Activated T-cell treated with anti-CD3 and anti-CD28 coated beads, Interleukin-2, amount 50 U/mL, for 72 hours (primary cell): ENCODE data around the gene DDAH2. TPM values are rescaled to one million over a fixed set of nuclear protein-coding genes. Genes with fewer than 3 reads are reported as not detected.
A peak's percentile ranks its signal among the peaks of the same experiment; 100 is the strongest.

Source experiments
- ATAC-seq, 2 donors: fragments of 150-1000 bp; cut with Tn5 transposase; replicated peaks in 1 of 2; 2 replicates each; pipeline ENCODE4 v1.10.0; 2021; ENCODE audit warnings: moderate library complexity in 2 of 2, mild to moderate bottlenecking in 1 of 2
- DNase-seq, 2 donors: peaks; one replicate each; pipeline ENCODE4 v3.0.0; 2021 to 2022; ENCODE audit warnings: mixed read lengths in 1 of 2
- H3K27ac Mint-ChIP-seq: one replicate; pipeline ENCODE4 v1.8.0; 2022; ENCODE audit warnings: mild to moderate bottlenecking, moderate library complexity, mixed read lengths
- H3K27me3 Mint-ChIP-seq: one replicate; pipeline ENCODE4 v1.8.0; 2022; ENCODE audit warnings: low read depth, mixed read lengths
- H3K36me3 Mint-ChIP-seq, 2 donors: one replicate each; pipeline ENCODE4 v1.8.0; 2022; ENCODE audit warnings: mixed read lengths in 2 of 2, mild to moderate bottlenecking in 1 of 2; ENCODE audit not compliant: insufficient read depth in 2 of 2
- H3K4me1 Mint-ChIP-seq: one replicate; pipeline ENCODE4 v1.8.0; 2022; ENCODE audit warnings: low read depth, mixed read lengths
- H3K4me3 Mint-ChIP-seq, 2 donors: one replicate each; pipeline ENCODE4 v1.8.0; 2022; ENCODE audit warnings: mild to moderate bottlenecking in 2 of 2, mixed read lengths in 2 of 2, moderate library complexity in 2 of 2
- H3K9me3 Mint-ChIP-seq, 2 donors: one replicate each; pipeline ENCODE4 v1.8.0; 2022; ENCODE audit warnings: mixed read lengths in 2 of 2
- total RNA-seq, 2 donors: library from RNA; stranded (reverse); gene quantifications; one replicate each; pipeline ENCODE4 v1.2.3, GENCODE V29; 2022

The DDAH2 gene
- total RNA-seq, 2 donors from 2014 or later, result 19.0 to 19.6 TPM

DNA sequence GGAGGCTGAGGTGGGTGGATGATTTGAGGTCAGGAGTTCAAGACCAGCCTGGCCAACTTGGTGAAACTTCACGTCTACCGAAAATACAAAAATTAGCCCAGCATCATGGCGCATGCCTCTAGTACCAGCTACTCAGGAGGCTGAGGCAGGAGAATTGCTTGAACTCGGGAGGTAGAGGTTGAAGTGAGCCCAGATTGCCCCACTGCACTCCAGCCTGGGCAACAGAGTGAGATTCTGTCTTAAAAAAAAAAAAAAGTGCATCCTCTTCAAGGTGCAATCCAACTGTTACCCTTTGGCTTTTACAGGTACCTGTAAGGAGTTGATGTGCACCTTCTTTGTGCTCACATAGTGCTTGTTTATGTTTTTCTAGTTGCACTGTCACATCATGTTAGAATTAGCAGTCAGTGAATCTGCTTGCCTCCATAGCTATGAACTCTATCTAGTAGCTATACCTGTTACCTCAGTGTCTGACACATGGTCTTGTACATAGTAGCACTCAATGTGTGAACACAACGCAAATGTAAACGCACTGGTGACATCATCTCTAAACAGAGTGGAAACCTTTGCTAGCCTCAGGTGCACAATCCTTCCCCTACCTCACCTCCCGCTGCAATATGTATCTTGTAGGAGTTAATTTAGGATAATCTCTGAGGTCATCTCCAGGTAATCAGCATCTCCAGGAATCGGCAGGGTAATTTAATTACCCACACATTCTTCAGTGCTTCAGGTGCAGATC is 20.4 kb upstream of the DDAH2 start:
- Mint-ChIP-seq H3K27me3 (no peaks in the 10 kb centered on the region), H3K27ac (no peak overlapping the region), H3K9me3 (no peaks in the 10 kb centered on the region), H3K4me1 (peaks cover 5% of the 10 kb centered on the region), H3K4me3 (no peak overlapping the region), H3K36me3 (peaks cover 9 to 19% of the 10 kb centered on the region in 2 donors)
- no peak for ATAC-seq
- DNase-seq, result no peak

GRCh38 chr6:31744422-31744821 is 15.3 kb upstream of the DDAH2 start:
- Mint-ChIP-seq H3K4me1 (peaks cover 26% of the 10 kb centered on the region), H3K36me3 (peaks cover 18 to 41% of the 10 kb centered on the region in 2 donors), H3K27ac (no peak overlapping the region), H3K27me3 (no peaks in the 10 kb centered on the region), H3K9me3 (no peaks in the 10 kb centered on the region), H3K4me3 (no peak overlapping the region)
- no peak for DNase-seq
- ATAC-seq, result no peak

GRCh38 chr6:31742894-31743293 is 13.8 kb upstream of the DDAH2 start:
- H3K4me1 Mint-ChIP-seq, result peaks cover 42% of the 10 kb centered on the region
- peaks cover 17 to 38% of the 10 kb centered on the region in 2 donors for H3K36me3 Mint-ChIP-seq
- H3K27ac Mint-ChIP-seq, result no peak overlapping the region
- ATAC-seq, result no peak
- no peak overlapping the region for H3K4me3 Mint-ChIP-seq
- no peaks in the 10 kb centered on the region for H3K9me3 Mint-ChIP-seq
- no peaks in the 10 kb centered on the region for H3K27me3 Mint-ChIP-seq
- DNase-seq, result no peak

DNA sequence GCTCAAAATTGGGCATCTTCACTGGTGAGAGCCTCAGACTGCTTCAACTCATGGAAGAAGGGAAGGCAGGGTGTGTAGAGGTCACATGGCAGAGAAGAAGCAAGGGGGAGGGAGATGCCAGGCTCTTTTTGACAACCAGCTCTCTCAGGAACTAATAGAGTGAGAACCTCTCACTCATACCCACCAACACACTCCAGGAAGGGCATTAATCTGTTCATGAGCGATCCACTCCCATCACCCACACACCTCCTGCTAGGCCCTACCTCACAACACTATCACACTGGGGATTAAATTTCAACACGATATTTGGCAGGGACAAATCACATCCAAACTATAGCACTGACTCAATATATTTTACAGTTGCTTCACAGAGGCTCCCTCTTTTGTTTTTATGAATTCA is 12.7 kb upstream of the DDAH2 start:
- Mint-ChIP-seq H3K27me3 (no peaks in the 10 kb centered on the region), H3K9me3 (no peaks in the 10 kb centered on the region), H3K36me3 (peaks cover 13 to 31% of the 10 kb centered on the region in 2 donors), H3K4me1 (peaks cover 52% of the 10 kb centered on the region), H3K4me3 (peak overlapping the region; percentile 5 to 42), H3K27ac (no peak overlapping the region)
- no peak for ATAC-seq
- no peak for DNase-seq

- no peaks in the 10 kb centered on the region for H3K27me3 Mint-ChIP-seq
- DNase-seq, result no peak
Measured at GRCh38 chr6:31740397-31741223, 11.5 kb upstream of the DDAH2 start.

GRCh38 chr6:31739639-31740396 is 10.7 kb upstream of the DDAH2 start, which contains the start of gene MSH5:
Gene MSH5 (plus strand): TSS chr6:31740005. CDS start chr6:31740467, 462 bp downstream.
- DNase-seq (peak; percentile 96 to 98), ATAC-seq (peak; percentile 87 to 91)
- Mint-ChIP-seq H3K4me3 (peak within 1 kb of the TSS; percentile 89 to 98), H3K27ac (peak within 1 kb of the TSS; percentile 93), H3K36me3 (peaks cover 20 to 43% of the 10 kb centered on the region in 2 donors), H3K4me1 (peaks cover 51% of the 10 kb centered on the region), H3K9me3 (no peaks in the 10 kb centered on the region), H3K27me3 (no peaks in the 10 kb centered on the region)

More at GRCh38 chr6:31740397-31741223, 11.5 kb upstream of the DDAH2 start:
- Mint-ChIP-seq H3K27ac (peak overlapping the region; percentile 93), H3K36me3 (peaks cover 16 to 41% of the 10 kb centered on the region in 2 donors), H3K4me1 (peaks cover 57% of the 10 kb centered on the region), H3K9me3 (no peaks in the 10 kb centered on the region), H3K4me3 (peak overlapping the region; percentile 89 to 98)
- ATAC-seq, result no peak

DNA sequence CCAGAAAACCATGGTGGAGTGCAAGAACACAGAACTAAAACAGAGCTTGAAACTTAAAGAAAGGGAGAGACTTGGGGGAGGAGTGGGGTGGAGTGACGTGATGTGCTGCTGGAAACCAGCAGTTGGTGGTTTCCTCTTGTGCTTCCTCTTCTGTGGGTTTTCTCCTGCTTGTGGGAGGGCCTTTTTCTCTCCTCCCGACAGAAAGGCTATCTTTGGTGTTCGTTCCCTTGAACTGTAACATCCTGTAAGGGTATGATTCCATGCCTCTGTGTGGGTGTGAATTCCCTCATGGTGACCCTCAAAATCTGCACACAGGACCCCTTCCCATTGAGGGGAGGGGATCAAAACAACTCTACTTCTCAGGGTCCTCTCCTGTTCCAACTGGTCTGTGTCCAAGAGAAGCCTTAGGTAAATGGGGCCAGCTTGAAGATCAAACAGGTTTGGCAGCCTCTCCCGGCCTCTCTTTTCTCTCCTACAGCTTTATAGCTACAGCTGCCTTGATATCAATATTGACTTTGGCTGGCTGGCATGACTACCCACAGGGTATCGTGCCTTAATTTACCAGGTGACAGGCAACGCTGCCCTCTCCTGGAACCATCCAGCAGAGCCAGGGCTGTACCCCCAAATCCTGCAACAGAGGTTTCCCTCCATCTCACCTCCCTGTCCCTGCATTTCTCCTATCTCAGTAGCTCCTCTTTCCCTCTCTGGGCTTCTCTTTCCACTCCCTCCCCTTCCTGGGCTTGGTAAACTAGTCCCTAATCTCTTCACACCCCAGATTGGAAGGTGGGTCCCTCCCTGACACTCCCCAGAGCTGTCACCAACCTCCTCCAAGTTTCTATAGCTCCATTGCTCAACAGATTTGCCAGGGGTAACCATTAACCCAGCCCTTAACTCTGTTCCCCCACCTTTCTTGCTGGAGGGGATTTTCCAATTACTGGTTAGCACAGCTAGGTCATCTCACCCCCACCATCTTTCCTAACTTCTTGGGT is 9.2 kb upstream of the DDAH2 start:
- peak in 1 of 2 donors; percentile 18 for ATAC-seq
- no peaks in the 10 kb centered on the region for H3K9me3 Mint-ChIP-seq
- peaks cover 65% of the 10 kb centered on the region for H3K4me1 Mint-ChIP-seq
- H3K27me3 Mint-ChIP-seq, result no peaks in the 10 kb centered on the region
- peak; percentile 57 to 64 for DNase-seq
- H3K27ac Mint-ChIP-seq, result peak overlapping the region; percentile 83
- H3K36me3 Mint-ChIP-seq, result peaks cover 22 to 41% of the 10 kb centered on the region in 2 donors
- H3K4me3 Mint-ChIP-seq, result peak overlapping the region; percentile 89 to 98

- Mint-ChIP-seq H3K27me3 (no peaks in the 10 kb centered on the region), H3K36me3 (peaks cover 18 to 37% of the 10 kb centered on the region in 2 donors), H3K4me1 (peaks cover 69% of the 10 kb centered on the region), H3K4me3 (peak overlapping the region; percentile 89 to 98), H3K9me3 (no peaks in the 10 kb centered on the region), H3K27ac (peak overlapping the region; percentile 83)
- DNase-seq, result no peak
- ATAC-seq, result no peak
Measured at GRCh38 chr6:31737315-31737990, 8.4 kb upstream of the DDAH2 start.

GRCh38 chr6:31736768-31737314 is 7.7 kb upstream of the DDAH2 start:
- DNase-seq, result no peak
- peak overlapping the region; percentile 83 for H3K27ac Mint-ChIP-seq
- H3K36me3 Mint-ChIP-seq, result peaks cover 18 to 35% of the 10 kb centered on the region in 2 donors
- no peaks in the 10 kb centered on the region for H3K27me3 Mint-ChIP-seq
- H3K9me3 Mint-ChIP-seq, result no peaks in the 10 kb centered on the region
- H3K4me1 Mint-ChIP-seq, result peaks cover 69% of the 10 kb centered on the region
- H3K4me3 Mint-ChIP-seq, result peak overlapping the region; percentile 89 to 98
- no peak for ATAC-seq

GRCh38 chr6:31736021-31736767 is 7.1 kb upstream of the DDAH2 start, which contains the start of gene CLIC1:
Gene CLIC1 (minus strand): TSS chr6:31736530. CDS start chr6:31736300, 230 bp downstream.
- Mint-ChIP-seq H3K4me1 (peaks cover 63% of the 10 kb centered on the region), H3K36me3 (peaks cover 20 to 34% of the 10 kb centered on the region in 2 donors), H3K9me3 (no peaks in the 10 kb centered on the region), H3K4me3 (peak within 1 kb of the TSS; percentile 89 to 98), H3K27ac (peak within 1 kb of the TSS; percentile 83), H3K27me3 (no peaks in the 10 kb centered on the region)
- peak; percentile 86 to 87 for DNase-seq
- peak; percentile 46 to 53 for ATAC-seq
